Heart left ventricle (tissue), 16 donors: ENCODE measurements around the gene STAC. TPM values are rescaled to one million over a fixed set of nuclear protein-coding genes. Genes with fewer than 3 reads are reported as not detected.

Source experiments
- ATAC-seq, 4 donors: fragments of 200-7000 bp; cut with Tn5 transposase; one replicate each; pipeline ENCODE4 v1.9.1; 2020 to 2022; ENCODE audit warnings: moderate library complexity in 4 of 4, mild to moderate bottlenecking in 3 of 4, moderate number of reproducible peaks in 1 of 4
- DNase-seq, 5 donors: peaks; one replicate each; pipeline ENCODE4 v3.0.0-alpha.2; 2020
- H3K27ac ChIP-seq, 12 donors: fragments of 200-600 bp; sonication (generic) in 4 of 12; one replicate each; pipeline versions ENCODE4 v1.5.0 to v1.8.0; 2016 to 2022; ENCODE audit warnings: mild to moderate bottlenecking in 2 of 12
- H3K27me3 ChIP-seq, 9 donors: fragments of 200-600 bp; sonication (generic) in 2 of 9; one replicate each; pipeline versions ENCODE4 v1.5.1 to v1.8.0; 2016 to 2022; ENCODE audit warnings: mild to moderate bottlenecking in 3 of 9
- H3K36me3 ChIP-seq, 9 donors: fragments of 200-600 bp; sonication (generic) in 2 of 9; one replicate each; pipeline versions ENCODE4 v1.5.0 to v1.8.0; 2018 to 2022; ENCODE audit warnings: mild to moderate bottlenecking in 2 of 9
- H3K4me1 ChIP-seq, 12 donors: fragments of 200-600 bp; sonication (generic) in 4 of 12; one replicate each; pipeline versions ENCODE4 v1.5.0 to v1.8.0; 2016 to 2022; ENCODE audit warnings: mild to moderate bottlenecking in 3 of 12
- H3K4me3 ChIP-seq, 12 donors: fragments of 200-600 bp; sonication (generic) in 4 of 12; one replicate each; pipeline versions ENCODE4 v1.5.0 to v1.8.0; 2017 to 2022; ENCODE audit warnings: mild to moderate bottlenecking in 9 of 12, moderate library complexity in 4 of 12
- H3K9me3 ChIP-seq, 12 donors: fragments of 200-600 bp; sonication (generic) in 4 of 12; one replicate each; pipeline versions ENCODE4 v1.5.0 to v1.8.0; 2016 to 2022; ENCODE audit warnings: mild to moderate bottlenecking in 1 of 12
- POLR2A ChIP-seq, 2 donors: fragments of 450-650 bp; IDR thresholded peaks; one replicate each; pipeline ENCODE4 v1.6.1; 2017; ENCODE audit warnings: antibody characterized with exemption in 2 of 2, mild to moderate bottlenecking in 2 of 2, moderate library complexity in 2 of 2
- WGBS, 4 donors: extraction: QIAGEN DNeasy Blood & Tissue Kit in 2 of 4; methylation state at CpG; one replicate each; pipeline versions ENCODE4 v1.1.5 to v1.1.7; 2013 to 2018; 5-methylcytosine and 5-hydroxymethylcytosine counted together
- intact Hi-C, 10 donors: fragments of 100-400 bp; cut with DNase I; formaldehyde crosslinking; loops; one replicate each; pipeline versions ENCODE4 v1.11.1 to v1.14.2; 2022
- polyA plus RNA-seq, 2 donors: library from polyadenylated mRNA; stranded (reverse); fragments of 200-250 nt; gene quantifications; one replicate each; pipeline ENCODE4 v1.2.3, GENCODE V29; 2013
- total RNA-seq, 9 donors: library from RNA; depleted of rRNA in 2 of 9; stranded (reverse); fragments of >200 nt in 2 of 9; fragmentation: NEBNext Ultra II Directional in 3 of 9; extraction: Animal tissue kit (Norgen Biotek cat#: 25700) in 3 of 9; gene quantifications; one replicate each; pipeline versions ENCODE4 v1.1.0 to v1.2.4, GENCODE V29; 2016 to 2023
- TF ChIP-seq, protein P1 (sequence below), 12 donors: fragments of 200-600 bp; sonication (generic) in 4 of 12; IDR thresholded peaks; one replicate each; pipeline versions ENCODE4 v1.5.0 to v1.8.0; 2018 to 2022; ENCODE audit warnings: antibody characterized with exemption in 12 of 12, mild to moderate bottlenecking in 5 of 12
- donor health status: ischemic (EF 13 %, LVEDD 7.1; RV severe dilation, severe dysfunction).
- donor health status: healthy with polysubstance abuse.
- donor health status: DM: no; HTN: yes; CAD: no.
- donor health status: DM: no; HTN: no; CAD: no.
- donor health status: ischemic (EF 25% LVEDD 6.9; RV normal size, moderate dysfunction).
- donor health status: ischemic (EF 25% LVEDD 5.7; RV mildly dilated, moderate dysfunction).
- donor health status: healthy.
- donor health status: DM: yes; HTN: yes; CAD: no.
- donor health status: ischemic (EF 35%, LVEDD 5.7; RV mildly dilated, moderate dysfunction).
- donor health status: nonischemic (EF 11% LVEDD 7.7; RV severe dilation, severe dysfunction).
- donor health status: DM: yes; HTN: yes; CAD: no.
- donor health status: PGD.
- donor health status: ischemic (EF 29% LVEDD 5.4; RV normal size, mild dysfunction).
- donor health status: nonischemic (EF 23%, LVEDD 6.1; RV moderate dilation, normal function).

STAC gene
- total and polyA plus RNA-seq, 11 donors: 0.11 to 1.3 (median 0.44) TPM; not detected in 1

DNA sequence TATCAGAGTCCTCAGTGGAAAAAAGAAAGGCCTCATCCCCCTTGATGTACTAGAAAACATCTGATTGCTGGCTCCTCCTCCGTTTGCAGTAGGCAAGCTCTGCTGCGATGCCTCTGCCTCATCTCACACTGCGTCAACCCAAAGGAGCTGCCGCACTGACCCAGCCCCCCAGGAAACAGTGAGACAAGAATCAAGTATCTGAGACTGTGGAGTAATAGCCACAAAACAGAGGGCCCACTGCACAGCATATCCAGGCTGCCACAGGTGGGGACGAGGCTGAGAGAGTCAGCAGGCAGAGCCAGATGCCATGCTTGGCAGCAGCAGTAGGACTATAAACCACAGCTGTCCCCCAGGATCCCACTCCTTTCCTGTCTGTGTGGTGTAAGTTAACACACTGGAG is 165.9 kb downstream of the STAC start:
- no peaks in the 10 kb centered on the region for H3K36me3 ChIP-seq
- no peaks in the 10 kb centered on the region for H3K27me3 ChIP-seq
- 45 to 60% (median 54%) methylated on average over 4 to 5 of the region's 5 CpGs for WGBS, 4 donors
- H3K4me3 ChIP-seq: no peak overlapping the region
- TF ChIP-seq, protein P1, sequence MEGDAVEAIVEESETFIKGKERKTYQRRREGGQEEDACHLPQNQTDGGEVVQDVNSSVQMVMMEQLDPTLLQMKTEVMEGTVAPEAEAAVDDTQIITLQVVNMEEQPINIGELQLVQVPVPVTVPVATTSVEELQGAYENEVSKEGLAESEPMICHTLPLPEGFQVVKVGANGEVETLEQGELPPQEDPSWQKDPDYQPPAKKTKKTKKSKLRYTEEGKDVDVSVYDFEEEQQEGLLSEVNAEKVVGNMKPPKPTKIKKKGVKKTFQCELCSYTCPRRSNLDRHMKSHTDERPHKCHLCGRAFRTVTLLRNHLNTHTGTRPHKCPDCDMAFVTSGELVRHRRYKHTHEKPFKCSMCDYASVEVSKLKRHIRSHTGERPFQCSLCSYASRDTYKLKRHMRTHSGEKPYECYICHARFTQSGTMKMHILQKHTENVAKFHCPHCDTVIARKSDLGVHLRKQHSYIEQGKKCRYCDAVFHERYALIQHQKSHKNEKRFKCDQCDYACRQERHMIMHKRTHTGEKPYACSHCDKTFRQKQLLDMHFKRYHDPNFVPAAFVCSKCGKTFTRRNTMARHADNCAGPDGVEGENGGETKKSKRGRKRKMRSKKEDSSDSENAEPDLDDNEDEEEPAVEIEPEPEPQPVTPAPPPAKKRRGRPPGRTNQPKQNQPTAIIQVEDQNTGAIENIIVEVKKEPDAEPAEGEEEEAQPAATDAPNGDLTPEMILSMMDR (IDR thresholded peaks at IDR 0.05): no peak
- TF ChIP-seq POLR2A (IDR thresholded peaks at IDR 0.05): no peak
- H3K4me1 ChIP-seq: peaks cover 0 to 6% (median 0%) of the 10 kb centered on the region in 12 donors
- intact Hi-C loops: no loop called here
- no peak overlapping the region for H3K27ac ChIP-seq
- H3K9me3 ChIP-seq: peaks cover 0 to 14% (median 0%) of the 10 kb centered on the region in 12 donors
- DNase-seq (no peak), ATAC-seq (no peak)

DNA sequence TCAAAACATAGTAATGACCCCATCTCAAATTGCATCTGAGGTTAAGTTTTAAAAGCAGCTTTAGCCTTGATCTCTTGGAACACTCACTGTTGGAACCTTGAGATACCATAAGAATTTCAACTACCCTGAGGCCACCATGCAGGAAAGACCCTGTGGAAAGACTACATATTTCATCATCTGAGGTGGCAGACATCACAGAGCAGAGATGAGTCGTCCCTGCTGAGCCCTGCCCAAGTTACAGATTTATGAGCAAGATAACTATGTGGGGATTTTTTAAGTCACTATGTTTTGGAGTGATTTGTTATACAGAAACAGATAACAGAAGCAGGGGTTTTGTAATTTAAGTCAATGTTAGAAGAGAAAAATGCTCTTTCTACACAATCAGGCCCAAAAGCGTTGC is 168.4 kb downstream of the STAC start:
- H3K27me3 ChIP-seq: no peaks in the 10 kb centered on the region
- DNase-seq: no peak
- no peak overlapping the region for H3K4me3 ChIP-seq
- no peak for TF ChIP-seq POLR2A (IDR thresholded peaks at IDR 0.05)
- TF ChIP-seq, protein P1 (IDR thresholded peaks at IDR 0.05): no peak
- H3K27ac ChIP-seq: no peak overlapping the region
- H3K36me3 ChIP-seq: no peaks in the 10 kb centered on the region
- peaks cover 0 to 14% (median 0%) of the 10 kb centered on the region in 12 donors for H3K9me3 ChIP-seq
- no peaks in the 10 kb centered on the region for H3K4me1 ChIP-seq
- 88 to 96% (median 91%) methylated on average over 2 of the region's 2 CpGs for WGBS, 4 donors
- ATAC-seq: no peak
- intact Hi-C loops: no loop called here

DNA sequence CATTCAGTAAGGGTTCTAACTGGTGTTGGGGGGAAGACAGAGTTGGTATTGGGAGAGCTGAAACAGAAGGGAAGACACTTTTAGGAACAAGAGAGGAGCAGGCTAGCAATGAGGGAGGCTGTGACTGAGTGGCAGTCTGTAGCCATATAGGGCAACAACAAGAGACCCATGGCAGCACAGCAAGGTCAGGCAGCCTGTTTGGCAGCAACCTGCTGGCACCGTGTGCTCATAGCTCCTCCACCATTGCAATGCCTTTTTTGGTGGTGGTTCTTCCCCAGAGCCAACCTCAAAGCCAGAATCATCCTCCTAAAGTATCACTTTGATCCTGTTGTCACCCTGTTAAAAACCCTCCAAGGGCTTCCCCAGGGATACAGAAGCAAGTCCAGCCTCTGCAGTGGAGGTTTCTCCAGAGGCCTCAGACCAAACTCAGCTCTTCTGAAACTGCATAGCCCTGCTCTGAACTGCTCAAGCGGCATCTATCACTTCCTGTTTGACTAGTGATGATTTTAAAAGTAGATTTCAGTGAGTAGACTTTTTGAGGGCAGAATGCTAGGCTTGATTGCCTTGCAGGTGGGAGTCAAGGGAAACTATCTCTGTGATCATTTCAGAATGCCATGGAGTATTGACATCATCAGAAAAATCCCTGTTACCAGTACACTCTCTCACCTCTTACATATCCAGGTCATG is 176.9 kb downstream of the STAC start:
- no peaks in the 10 kb centered on the region for H3K9me3 ChIP-seq
- 70 to 73% (median 71%) methylated on average over 2 of the region's 2 CpGs for WGBS, 4 donors
- peak overlapping the region in 1 of 12 donors; percentile 39 for H3K27ac ChIP-seq
- no peaks in the 10 kb centered on the region for H3K36me3 ChIP-seq
- H3K4me1 ChIP-seq: no peaks in the 10 kb centered on the region
- H3K27me3 ChIP-seq: peaks cover 0 to 4% (median 0%) of the 10 kb centered on the region in 9 donors
- ATAC-seq: peak in 2 of 4 donors; percentile 34 to 37
- TF ChIP-seq POLR2A (IDR thresholded peaks at IDR 0.05): no peak
- TF ChIP-seq, protein P1 (IDR thresholded peaks at IDR 0.05): no peak
- intact Hi-C loops: no loop called here
- H3K4me3 ChIP-seq: no peak overlapping the region
- no peak for DNase-seq

DNA sequence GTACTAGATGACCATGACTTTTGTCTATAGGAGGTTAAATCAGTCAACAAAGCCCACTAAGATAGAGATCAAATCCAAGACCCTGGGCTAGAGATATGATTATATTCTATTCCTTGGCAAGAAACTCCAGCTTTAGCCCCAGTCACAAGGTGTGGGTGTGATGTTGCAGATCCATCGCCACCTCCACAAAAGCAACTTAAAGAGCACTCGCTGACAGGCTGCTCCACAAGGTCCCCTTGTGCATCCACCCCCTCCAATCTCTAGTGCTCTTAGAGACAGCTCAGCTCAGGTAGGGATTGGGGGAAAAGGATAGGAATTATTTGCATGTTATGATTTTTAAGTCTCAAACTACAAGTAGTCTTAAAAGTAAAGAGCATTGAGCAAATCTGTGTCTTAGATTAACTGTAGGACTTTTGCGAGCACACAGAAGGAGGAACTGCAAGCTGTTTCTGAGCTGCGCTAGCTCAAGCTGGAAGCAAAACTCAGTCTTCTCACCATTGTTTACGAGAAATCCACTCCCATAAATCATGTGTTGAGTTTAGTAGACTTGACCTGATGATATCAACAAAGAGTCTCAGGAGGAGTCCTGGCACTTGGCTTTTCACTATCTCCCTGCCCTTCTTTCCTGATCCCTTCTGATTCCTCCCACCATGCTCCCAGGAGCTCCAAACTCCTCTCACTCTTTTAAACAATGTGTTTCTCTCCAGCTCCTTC is 177.6 kb downstream of the STAC start:
- no peak for TF ChIP-seq POLR2A (IDR thresholded peaks at IDR 0.05)
- TF ChIP-seq, protein P1 (IDR thresholded peaks at IDR 0.05): no peak

More for the DNA sequence above, 177.6 kb downstream of the STAC start:
- intact Hi-C loops: no loop called here
- Histone ChIP-seq H3K4me3 (no peak overlapping the region), H3K27ac (peak overlapping the region in 1 of 12 donors; percentile 39), H3K27me3 (peaks cover 0 to 4% (median 0%) of the 10 kb centered on the region in 9 donors), H3K36me3 (no peaks in the 10 kb centered on the region), H3K9me3 (no peaks in the 10 kb centered on the region), H3K4me1 (no peaks in the 10 kb centered on the region)
- DNase-seq (no peak), ATAC-seq (no peak)
- 74 to 88% (median 81%) methylated on average over 5 of the region's 5 CpGs for WGBS, 4 donors
